GM21717 (cell line): Measurements from ENCODE around the gene EBF4.

ENCODE experiments used
- ATAC-seq: cut with Tn5 transposase; IDR thresholded peaks from one replicate; pipeline ENCODE4 v1.9.1; 2021; ENCODE audit warnings: mild to moderate bottlenecking, moderate library complexity; ENCODE audit not compliant: unreplicated experiment

The EBF4 gene

DNA sequence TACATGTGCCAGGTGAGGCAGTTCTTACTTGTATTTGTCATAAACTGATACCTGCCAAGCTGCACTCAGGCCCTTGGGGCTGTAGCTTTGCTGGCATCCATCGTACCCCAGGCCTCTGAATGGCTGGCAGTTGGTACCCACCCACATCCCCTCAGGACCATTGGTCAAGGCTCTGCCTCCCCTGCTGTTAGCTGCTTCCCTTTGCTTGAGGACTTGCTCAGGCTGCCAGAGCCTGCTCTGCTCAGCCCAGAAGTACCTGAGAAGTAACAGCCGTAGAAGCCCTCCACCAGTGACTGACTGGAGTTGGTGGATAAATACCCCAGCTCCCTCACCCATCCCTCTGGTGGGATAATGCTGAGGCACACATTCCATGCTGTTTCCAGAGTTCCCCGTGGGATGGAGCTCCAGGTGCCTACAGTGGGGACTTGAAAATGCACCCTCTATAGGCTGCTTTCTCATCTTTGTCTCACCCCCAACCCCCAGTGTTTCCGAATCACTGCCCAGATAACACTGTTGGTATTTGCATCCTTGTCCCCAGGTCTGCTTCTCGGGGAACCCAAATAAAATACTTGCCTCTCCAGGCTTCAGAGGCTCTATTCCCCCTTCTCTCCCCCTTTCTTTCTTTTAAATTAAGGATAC lies 7.3 kb downstream of the EBF4 start:
- no peak for ATAC-seq

DNA sequence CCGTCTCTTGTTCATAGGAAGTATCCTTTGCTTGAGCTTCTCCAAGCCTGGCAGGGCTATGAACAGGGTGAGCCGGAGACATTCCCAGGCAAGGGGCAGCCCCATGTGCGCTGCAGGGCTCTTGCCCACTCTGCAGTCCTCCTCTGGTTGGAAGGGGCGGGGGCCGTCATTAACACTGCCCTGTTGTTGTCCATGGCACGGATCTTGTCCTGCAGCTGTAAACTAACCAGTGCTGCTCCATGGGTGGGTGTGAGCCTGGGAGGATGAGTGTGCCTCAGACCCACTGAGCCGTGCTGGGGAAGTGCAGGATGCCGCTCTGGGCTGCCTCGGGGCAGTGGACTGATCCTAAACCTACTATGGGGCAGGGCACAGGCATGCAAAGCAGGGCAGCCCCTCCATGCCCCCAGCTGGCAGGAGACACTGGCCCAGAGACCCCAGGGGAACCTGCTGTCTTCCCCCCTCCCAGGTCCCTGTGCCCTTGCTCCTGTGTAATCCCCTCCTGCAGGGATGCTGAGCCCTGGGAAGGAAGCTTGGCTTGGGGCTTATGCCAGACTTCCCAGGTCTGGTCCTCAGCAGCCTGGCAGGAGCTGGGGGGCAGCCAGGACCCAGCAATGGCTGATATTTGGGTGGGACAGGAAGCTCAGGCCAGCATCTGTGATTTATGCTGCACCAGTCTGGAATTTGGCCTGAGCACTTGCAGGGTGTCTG lies 8.5 kb downstream of the EBF4 start:
- no peak for ATAC-seq

DNA sequence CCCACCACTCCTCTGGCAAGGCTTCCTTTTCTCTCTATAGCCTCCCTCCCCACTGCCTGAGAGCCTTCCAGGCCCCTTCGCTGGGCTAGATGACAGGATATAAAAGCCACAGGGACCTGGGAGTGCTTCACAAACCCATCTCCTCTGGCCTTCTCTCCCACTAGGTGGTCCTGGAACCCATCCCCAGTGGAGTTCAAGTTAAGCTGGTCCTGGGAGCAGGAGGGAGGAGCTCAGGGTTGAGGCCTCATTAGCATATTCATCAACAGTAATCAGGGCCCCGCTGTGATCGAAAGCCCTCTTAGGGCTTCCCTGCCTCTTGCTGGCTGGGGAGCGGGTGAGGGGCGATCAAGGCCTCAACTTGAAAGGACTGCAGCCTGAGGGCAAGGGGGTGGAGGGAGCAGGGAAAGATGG lies 9.1 kb downstream of the EBF4 start:
- ATAC-seq = no peak

DNA sequence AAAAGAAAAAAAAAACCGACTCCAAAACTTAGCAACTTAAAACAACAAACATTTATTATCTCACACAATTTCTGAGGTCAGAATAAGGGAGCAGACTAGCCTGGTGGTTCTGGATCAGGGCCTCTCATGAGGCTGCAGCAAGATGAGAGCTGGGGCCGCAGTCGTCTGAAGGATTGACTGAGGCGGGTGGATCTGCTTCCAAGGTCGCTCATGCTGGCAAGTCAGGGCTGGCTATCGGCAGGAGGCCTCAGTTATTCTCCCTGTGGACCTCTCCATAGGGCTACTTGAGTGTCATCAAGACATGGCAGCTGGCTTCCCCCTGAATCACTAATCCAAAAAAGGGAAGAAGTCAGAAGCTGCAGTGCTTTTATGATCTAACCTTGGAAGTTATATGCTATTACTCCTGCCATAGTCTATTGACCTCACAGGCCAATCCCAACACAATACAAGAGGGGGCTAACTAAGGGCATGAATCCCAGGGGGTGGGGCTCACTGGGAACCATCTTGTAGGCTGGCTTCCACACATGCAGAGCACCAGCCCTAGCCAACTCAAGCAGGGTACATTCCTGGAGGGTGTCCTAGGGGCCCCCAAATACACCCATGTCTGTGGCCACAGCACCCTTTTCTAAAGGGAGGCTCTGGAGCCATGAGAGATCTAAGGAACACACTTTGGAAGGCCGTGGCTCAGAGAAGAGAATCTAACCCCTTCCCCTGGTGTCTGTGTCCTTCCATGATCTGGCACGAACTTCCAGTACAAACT lies 11.3 kb downstream of the EBF4 start:
- ATAC-seq = no peak

DNA sequence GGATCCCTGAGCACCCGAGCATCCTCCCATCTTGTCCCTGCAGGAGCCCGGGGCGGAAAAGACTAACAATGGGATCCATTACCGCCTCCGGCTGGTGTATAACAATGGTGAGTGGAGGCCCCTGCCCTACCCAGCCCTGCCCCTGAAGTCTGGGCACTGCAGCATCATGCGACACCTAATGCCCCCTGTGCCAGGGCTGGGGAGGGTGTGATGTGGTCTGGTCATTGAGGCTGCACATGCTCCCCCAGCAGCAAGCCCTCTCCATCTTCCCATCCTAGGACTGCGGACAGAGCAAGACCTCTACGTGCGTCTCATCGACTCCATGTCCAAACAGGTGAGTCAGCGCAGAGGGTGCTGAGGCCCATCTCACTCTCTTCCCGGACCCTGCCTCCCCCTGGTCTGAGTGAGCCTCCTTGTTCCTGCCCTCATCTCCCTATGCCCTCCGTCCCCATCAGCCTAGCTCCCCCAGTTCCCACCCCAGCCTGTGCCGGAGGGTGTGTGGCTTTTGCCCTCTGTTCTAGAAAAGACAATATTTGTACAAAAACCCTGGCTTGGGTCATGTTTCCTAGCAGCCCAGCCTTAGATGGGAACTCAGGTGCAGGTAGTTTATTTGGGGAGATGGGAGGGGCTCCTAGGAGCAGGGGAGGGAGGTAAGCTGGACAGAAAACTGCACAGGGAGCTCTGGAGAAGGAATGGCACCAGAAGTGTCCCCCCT lies 13.5 kb downstream of the EBF4 start:
- no peak for ATAC-seq

DNA sequence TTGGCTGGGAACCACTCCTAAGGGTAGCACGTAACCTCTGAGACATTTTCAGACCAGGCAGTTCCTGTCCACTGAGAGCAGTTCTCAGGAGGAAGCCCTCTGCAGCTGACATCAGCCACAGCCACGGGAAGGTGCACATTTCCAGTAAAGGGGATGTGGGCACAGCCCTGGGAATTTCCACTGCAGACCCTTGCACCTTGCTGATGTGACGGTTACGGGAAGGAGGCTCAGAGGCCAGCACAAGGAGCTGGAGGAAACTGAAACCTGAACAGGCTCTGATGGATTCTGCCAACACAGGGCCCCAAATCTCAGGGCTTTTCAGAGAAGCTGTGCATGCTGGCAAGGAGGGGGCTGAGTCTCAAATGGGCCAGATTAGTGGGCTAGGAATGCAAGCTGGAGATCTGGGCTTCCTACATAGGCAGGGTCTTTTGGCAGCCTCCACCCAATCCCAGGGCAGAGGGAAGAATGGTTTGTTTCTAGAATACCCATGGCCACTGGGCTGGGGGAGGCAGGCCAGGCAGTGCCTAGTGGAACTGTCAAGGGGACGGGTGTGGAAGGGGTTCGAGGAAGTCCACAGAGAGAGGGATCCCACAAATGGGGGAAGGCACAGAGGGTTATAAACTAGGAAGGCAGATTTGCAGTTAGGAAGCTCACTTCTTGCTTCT lies 14.2 kb downstream of the EBF4 start:
- no peak for ATAC-seq

DNA sequence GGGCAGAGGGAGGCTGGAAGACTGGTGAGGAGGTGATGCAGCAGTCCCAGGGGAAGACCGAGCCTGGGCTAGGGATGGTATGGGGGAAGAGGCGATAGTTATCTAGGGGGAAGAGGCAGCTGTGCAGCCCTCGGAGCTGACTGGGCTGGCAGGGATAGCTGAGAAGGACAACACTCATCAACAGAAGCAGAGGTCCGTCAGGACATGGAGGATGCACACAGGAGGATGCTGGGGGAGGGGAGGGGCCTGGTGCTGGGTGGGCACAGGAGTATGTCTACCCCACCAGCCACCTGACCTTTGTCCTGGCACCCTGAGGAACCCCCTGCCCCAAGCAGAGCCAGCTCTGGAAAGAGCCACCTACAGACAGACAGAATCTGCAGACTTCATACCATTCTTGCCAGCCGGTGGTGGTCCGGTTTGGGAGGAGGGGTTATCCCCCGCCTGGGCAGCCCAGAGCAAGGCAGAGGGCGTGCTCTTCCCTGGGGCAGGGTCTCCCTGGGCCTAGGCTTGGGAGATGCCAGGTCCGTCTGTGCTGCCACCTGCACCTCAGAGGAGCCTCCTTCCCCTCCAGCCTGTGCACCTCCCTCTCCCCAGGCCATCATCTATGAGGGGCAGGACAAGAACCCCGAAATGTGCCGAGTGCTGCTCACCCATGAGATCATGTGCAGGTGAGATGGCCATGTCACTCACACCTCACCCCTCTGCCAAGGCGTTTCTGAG lies 14.9 kb downstream of the EBF4 start:
- ATAC-seq = no peak

DNA sequence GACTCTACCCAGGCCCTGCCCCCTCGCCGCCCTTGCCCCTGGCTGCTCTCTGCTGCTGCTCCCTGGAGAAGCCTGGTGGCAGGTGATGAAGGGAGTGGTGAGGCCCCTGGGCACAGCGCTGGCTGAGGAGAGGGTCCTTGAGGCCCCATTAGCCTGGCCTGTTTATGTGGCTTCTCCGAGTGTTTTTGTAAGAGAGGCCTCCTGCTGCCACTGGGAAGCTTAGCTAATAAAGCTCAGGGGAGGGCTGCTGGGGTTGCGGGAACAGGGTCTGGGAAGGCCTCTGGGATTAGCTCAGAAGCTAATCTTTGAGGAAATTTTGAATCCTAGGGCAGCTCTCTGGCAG lies 15.5 kb downstream of the EBF4 start:
- ATAC-seq = no peak

DNA sequence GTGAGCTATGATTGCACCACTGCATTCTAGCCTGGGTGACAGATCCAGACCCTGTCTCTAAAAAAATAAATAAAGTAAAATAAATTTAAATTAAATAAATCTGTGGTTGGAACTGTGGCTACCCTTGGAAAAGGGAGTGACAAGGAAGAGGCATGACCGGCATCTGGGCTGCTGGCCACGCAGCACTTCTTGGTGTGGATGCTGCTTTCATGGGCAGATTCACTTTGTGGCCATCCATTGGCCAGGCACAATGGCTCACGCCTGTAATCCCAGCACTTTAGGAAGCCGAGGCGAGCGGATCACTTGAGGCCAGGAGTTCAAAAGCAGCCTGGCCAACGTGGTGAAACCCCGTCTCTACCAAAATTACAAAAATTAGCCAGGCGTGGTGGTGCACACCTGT lies 16.1 kb downstream of the EBF4 start:
- ATAC-seq = no peak

DNA sequence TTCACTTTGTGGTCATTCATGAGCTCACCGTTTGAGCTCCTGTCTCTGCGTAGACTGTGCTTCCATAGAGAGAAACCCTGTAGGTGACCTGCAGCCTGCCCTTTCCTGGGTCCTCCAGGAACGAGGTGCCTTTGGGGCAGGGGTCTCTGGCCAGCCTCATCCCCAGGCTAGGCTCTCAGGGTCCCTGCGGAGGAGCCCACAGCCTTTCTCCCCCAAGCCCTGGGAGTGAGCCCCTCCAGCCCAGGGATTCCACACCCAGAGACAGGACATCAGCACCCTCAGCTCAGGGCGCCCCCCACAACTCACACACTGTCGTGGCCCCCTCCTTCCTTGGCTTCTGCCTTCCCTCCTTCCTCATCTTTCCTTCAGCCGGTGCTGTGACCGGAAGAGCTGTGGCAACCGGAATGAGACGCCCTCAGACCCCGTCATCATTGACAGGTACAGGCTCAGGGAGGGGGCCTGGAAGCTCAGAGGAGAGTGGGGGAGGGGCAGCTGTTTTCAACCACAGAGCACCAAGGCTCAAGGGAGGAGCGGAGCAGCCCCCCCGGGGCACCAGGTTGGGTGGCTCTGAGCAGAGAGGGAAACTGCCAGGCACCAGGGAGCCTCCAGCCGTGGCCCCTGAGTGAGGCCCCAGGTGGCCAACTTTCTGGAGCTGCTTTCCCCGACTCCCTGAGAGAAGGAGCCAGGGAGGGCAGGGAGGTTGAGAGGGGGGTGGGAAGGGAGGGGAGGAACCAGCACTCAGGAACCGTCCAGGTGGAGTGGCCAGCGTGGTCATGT lies 16.8 kb downstream of the EBF4 start:
- no peak for ATAC-seq

DNA sequence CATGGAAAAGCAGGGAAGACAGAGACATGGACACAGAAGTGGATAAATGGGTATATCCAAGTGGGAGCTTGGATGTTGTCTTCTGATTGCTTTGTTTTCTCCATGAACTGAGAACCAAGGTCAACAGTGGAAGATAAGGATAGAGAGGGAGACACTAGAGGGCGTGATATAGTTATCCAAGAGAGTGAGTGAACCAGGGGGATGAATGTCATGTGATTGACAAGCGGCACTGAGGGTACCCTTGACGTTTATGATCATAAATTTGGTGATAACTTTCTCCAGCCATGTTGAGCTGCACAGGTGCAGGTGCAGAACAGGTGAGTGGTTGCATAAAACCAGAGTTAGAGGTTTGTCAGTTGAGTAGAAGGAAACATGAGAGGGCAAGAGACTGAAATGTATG lies 20.7 kb downstream of the EBF4 start:
- no peak for ATAC-seq

DNA sequence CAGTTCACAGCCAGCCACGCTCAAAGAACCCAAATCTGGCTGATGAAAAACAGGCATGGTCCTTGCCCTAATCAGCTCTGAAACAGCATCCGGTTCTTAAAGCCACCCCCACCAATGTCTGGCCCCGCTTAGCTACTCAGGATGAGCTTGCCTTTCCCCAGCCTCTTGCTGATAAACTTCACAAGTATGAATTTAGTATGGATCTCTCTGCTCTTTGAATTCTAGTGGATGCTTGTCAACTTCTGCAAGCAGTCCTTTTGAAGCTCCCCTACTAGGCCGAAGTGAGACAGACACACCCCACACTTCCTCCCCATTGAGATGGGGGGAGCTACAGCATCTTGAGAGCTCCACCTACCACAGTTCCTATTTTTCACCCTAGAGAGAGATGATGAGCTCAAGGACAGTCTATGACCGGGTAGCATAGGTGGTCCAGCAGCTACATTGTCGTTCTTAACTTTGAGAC lies 36.7 kb downstream of the EBF4 start:
- no peak for ATAC-seq

DNA sequence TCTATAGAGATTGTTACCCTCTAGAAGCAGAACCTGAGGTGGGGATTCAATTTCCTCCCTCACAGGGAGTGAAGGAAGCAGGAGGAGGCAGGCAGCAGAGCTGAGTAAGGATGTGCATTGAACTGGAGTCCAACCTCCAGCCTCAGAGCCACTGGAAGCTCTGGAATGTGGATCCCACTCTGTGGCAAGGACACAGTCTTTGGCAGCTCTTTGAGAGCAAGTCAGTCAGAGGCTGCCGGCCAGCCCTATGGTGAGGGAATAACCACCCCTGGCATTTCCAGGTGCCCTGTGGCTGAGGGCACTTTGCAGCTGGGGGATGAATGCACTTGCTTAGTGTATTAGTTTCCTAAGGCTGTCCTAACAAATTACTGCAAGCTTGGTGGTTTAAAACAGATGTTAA lies 37.2 kb downstream of the EBF4 start:
- no peak for ATAC-seq

DNA sequence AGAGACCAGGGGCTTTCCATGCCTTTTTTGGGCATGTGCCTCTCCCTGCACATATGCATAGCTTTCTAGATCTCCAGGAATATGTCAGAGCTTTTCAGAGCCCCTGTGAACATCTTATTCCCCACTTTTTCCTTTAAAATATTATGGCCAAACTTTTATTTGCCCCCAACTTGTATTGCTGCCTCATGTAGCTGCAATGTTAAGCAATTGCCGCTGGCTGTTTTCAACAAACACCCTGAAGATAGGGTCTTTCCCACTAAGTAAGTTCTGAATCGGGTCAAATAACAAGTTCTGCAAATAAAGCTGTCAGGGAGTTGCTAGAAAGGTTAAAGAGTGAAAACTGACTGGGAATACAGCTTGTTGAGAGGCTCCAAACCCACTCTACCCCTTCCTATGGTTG lies 42.3 kb downstream of the EBF4 start:
- ATAC-seq = no peak

DNA sequence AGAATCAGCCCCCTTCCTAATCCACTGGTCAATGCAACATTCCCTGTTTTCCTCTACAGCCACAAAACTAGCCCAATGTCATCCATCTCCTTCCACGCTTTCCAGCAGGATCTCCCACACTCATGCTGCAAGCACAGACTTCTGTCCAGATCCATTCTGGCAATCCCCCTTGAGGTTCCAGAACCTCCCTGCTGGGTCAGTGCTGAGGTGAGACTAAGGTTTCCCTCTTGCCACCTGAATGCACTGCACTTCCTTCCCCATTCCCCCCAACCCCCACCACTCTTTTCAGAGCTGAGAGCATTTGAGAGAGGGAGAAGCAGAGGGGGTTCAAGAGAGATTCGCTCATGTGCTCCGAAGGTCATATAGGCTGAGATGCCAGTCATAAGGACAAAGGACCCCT lies 43.9 kb downstream of the EBF4 start:
- ATAC-seq = no peak

DNA sequence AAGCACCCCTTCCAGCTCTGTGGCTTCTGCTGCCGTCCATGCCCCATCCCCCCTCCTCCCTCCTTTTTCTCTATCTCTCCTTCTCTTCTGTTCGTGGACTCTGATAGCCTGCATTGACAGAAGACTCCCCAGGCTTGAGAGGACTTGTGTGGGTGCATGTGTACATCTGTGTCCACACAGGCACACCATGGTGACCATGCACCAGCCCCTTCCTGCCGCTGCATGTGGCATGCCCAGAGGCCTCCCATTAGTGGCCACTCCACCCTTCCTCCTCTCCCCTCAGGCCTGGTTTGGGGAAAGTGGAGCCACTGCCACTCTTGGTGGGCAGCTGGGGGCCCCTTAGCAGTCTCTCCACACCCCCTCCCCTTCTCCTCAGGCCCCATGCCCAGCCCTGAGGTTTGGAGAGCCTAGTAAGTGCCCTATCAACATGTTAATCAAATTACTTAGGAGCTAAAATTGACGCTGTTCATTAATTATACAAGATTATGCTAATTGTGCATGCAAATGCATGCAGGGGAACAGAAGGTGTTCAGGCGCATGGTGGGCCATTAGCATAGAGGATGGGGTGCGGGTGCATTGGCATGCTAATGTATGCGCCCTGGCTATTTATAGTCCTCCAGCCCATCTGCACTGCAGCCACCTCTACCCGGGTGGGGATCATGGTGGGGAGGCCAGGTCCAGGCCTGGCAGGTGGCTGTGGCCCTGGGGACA lies 45.9 kb downstream of the EBF4 start:
- no peak for ATAC-seq

DNA sequence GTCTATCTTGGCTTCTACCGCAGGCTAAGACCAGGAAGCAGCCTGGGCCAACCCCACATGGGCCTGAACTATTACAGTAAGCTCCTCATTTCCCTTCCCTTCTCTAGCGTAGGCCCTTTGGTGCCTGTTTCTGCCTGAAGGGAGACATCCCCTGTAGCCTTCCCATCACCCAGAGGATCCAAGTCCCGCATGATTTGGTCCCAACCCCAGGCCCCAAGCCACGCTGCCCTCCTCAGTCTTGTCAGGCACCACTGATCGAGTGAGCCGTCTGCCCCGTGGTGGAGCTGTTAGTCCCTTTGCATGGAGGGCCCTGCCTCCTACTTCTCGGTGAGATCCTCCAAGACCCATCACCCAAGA lies 46.4 kb downstream of the EBF4 start:
- ATAC-seq = no peak

DNA sequence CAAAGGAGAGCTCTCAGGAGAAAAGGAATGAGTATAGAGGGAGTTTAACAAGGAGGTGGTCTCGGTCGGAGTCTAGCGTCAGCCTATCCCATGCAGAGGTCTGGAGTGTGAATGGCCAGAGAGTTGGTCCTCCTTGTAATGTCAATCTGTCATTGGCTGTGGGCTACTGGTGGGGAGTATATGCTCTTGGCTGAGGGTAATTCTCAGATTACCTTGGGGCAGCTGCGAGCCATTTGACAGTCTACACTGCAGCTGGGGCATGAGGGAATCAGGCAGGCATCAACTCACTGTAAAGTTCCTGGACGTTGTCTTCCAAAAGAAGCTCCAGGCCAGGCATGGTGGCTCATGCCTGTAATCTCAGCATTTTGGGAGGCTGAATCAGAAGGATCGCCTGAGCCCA lies 48.1 kb downstream of the EBF4 start:
- ATAC-seq = no peak

DNA sequence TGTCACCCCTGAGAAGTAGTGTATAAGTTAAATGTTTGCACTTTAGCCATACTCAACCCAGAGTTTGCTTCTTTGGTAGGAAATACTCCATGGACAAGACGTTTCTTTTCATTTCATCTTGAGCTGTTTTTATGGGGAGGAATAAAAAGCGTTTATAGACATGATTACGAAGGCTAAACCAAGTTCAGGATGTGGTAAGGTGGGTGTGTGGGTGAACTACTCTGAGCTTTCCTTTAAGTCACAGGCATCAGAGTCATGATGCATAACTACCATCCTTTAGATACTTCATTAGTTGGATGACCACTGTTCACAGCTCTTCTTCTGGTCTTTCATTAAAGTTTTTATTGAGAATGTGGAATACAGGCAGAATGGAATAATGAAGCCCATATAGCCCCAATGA lies 48.9 kb downstream of the EBF4 start:
- no peak for ATAC-seq
